Measurements from ENCODE around the gene PPP1R15A.
"Not testable (repeated sequence)": the region's sequence is repeated elsewhere in the genome, so short reads cannot be mapped to it uniquely, and the experiment has no call there.

The PPP1R15A gene

DNA sequence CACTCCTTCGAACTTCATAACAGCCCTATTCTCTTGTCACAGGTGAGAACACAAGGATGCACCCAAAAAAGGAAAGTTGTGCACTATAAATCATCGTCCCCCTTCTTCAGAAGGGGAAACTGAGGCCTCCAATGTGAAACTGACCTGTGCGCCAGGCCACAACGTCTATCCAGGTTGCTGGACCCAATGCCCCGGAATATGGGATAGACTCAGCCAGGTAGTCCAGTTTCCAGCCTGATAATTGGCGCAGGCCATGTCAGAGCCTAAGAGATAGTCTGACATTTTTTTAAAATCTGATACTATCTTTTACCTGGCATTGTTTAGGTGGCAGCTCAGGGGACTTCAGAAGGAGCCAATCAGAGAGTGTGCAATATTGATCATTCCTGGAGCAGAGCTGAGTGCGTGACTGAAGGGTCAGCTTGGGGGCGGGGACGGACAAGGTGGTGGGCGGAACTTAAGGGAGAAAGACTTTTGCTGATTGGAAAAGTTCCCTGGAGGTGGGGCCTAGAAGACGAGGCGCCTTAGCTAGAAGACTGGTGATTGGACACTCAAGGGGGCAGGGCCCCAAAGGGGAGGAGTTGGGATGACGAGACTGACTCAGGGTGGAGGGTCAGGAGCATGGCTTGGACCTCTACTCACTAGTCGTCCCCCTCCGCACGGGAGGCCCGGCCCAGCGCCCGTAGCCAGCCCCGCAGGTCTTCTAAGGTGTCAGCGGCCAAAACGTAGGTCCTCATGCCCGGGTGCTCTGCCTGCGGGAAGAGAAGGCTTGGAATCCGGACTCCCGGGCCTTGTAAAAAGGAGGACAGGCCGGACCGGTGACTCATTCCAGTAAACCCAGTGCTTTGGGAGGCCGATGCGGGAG lies 12.3 kb upstream of the PPP1R15A start:
- no peak for FAIRE-seq

GRCh38 chr19:48861313-48861712 lies 10.9 kb upstream of the PPP1R15A start:
- FAIRE-seq = no peak

GRCh38 chr19:48862827-48863226 lies 9.4 kb upstream of the PPP1R15A start:
- no peak for FAIRE-seq

GRCh38 chr19:48866692-48867091 lies 5.5 kb upstream of the PPP1R15A start:
- no peak for FAIRE-seq

DNA sequence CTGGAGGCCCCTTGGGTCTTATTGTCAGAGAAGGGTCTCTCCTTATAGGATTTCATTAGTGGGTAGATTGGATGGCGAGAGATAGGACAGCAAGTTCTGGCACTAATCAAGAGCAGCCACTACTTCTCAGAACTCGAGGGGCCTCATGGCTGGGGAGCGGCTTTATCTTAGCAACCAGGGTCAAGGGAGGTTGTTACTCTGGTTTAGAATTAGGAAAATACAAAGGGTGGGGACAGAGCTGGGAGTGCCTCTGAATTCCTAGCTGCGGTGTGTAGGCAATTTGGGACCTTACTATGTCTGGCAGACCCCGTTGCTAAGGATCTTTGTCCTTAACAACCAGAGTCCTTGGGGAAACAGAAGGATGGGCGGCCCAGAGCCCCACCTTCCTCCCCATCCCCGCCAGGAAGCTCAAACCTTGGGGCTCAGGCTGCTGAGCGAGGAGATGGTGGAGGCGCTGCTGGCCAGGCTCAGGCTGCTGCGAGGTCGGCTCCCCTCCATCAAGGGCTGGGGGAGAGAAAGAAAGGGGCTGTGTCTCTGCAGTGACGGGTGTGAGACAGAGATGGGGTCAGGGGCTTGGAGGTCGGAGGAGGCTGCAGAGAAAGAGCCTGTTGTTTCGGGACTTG lies 5.0 kb upstream of the PPP1R15A start:
- no peak for FAIRE-seq

GRCh38 chr19:48867746-48868113 lies 4.5 kb upstream of the PPP1R15A start:
- no peak for FAIRE-seq

- no peak for FAIRE-seq
These were observed 3.9 kb upstream of the PPP1R15A start, which contains the start of gene PLEKHA4 for GRCh38 chr19:48868114-48868886. Gene PLEKHA4, minus strand, starts transcription at chr19:48868617. Its CDS starts 997 bp downstream, at chr19:48867620.

- FAIRE-seq = no peak
These were observed 2.2 kb upstream of the PPP1R15A start for GRCh38 chr19:48870048-48870447.

DNA sequence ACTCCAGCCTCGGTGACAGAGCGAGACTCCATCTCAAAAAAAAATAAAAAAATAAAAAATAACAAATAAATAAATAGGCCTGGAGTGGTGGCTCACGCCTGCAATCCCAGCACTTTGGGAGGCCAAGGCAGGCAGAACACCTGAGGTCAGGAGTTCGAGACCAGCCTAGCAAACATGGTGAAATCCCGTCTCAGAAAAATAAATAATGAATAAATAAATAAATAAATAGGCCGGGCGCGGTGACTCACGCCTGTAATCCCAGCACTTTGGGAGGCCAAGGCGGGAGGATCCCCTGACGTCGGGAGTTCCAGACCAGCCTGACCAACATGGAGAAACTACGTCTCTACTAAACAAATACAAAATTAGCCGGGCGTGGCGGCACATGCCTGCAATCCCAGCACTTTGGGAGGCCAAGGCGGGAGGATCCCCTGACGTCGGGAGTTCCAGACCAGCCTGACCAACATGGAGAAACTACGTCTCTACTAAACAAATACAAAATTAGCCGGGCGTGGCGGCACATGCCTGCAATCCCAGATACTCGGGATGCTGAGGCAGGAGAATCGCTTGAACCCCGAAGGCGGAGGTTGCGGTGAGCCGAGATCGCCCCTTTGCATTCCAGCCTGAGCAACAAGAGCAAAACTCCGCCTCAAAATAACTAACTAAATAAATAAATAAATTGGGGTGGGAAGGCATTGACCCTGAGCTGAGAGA lies 595 bp upstream of the PPP1R15A start:
- FAIRE-seq = not testable (repeated sequence)

DNA sequence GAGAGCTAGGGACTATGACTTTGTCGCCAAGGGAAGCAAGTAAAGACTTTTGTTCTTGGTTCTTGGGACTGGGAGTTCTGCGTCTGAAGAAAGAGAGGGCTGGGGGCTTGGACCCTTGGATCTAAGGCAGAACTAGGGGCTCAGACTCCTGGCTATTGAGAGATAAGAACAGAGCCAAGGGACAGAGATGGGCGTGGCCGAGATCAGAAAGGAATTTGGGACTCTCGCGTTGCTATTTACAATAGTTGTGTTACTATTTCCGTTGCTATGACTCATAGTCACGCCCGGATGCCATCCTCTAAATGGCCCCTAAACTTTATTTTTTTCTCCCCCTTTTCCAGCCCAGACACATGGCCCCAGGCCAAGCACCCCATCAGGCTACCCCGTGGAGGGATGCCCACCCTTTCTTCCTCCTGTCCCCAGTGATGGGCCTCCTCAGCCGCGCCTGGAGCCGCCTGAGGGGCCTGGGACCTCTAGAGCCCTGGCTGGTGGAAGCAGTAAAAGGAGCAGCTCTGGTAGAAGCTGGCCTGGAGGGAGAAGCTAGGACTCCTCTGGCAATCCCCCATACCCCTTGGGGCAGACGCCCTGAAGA lies 759 bp downstream of the PPP1R15A start:
- FAIRE-seq = no peak

DNA sequence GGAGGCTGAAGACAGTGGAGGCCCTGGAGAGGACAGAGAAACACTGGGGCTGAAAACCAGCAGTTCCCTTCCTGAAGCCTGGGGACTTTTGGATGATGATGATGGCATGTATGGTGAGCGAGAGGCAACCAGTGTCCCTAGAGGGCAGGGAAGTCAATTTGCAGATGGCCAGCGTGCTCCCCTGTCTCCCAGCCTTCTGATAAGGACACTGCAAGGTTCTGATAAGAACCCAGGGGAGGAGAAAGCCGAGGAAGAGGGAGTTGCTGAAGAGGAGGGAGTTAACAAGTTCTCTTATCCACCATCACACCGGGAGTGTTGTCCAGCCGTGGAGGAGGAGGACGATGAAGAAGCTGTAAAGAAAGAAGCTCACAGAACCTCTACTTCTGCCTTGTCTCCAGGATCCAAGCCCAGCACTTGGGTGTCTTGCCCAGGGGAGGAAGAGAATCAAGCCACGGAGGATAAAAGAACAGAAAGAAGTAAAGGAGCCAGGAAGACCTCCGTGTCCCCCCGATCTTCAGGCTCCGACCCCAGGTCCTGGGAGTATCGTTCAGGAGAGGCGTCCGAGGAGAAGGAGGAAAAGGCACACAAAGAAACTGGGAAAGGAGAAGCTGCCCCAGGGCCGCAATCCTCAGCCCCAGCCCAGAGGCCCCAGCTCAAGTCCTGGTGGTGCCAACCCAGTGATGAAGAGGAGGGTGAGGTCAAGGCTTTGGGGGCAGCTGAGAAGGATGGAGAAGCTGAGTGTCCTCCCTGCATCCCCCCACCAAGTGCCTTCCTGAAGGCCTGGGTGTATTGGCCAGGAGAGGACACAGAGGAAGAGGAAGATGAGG lies 1.5 kb downstream of the PPP1R15A start:
- FAIRE-seq = no peak

DNA sequence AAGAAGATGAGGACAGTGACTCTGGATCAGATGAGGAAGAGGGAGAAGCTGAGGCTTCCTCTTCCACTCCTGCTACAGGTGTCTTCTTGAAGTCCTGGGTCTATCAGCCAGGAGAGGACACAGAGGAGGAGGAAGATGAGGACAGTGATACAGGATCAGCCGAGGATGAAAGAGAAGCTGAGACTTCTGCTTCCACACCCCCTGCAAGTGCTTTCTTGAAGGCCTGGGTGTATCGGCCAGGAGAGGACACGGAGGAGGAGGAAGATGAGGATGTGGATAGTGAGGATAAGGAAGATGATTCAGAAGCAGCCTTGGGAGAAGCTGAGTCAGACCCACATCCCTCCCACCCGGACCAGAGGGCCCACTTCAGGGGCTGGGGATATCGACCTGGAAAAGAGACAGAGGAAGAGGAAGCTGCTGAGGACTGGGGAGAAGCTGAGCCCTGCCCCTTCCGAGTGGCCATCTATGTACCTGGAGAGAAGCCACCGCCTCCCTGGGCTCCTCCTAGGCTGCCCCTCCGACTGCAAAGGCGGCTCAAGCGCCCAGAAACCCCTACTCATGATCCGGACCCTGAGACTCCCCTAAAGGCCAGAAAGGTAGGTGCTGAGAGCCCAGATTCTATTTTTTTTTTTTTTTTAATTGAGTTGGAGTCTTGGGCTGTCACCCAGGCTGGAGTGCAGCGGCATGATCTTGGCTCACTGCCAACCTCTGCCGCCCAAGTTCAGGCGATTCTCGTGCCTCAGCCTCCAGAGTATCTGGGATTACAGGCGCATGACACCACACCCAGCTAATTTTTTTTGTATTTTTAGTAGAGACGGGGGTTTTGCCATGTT lies 2.3 kb downstream of the PPP1R15A start:
- no peak for FAIRE-seq

GRCh38 chr19:48876043-48876981 lies 4.1 kb downstream of the PPP1R15A start:
- FAIRE-seq = not testable (repeated sequence)

DNA sequence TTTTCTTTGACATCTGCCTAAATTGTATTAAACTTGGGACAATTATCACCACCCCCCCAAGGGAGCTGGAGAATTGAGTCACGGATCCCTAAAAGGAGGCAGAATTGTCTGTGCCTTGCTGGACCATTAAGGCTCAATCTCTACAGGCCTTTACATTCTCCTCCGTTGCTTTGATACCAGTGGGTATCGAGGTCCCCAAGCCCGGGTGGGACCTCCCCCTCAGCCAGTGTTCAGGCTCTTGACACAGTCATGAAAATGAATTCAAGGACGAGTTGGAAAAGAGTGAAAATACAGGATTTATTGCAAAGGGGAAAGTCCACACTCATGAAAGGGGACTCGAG lies 5.6 kb downstream of the PPP1R15A start:
- no peak for FAIRE-seq

- no peak for FAIRE-seq
These were observed 6.2 kb downstream of the PPP1R15A start for GRCh38 chr19:48878196-48879024.

- FAIRE-seq = no peak
These were observed 6.9 kb downstream of the PPP1R15A start for GRCh38 chr19:48879025-48879637.

DNA sequence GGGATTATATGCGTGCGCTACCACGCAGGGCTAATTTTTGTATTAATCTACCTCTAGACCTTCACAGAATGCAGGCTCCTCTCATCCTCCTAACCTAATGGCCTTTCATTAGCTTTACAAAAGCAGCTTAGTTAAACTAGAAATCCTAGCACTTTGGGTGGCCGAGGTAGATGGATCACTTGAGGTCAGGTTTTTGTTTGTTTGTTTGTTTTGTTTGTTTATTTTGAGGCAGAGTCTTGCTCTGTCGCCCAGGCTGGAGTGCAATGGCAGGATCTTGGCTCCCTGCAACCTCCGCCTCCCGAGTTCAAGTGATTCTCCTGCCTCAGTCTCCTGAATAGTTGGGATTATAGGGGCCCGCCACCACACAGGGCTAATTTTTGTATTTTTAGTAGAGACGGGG lies 7.5 kb downstream of the PPP1R15A start:
- FAIRE-seq = not testable (repeated sequence)
